ENCODE results near the gene POGLUT3. TPM values are rescaled to one million over a fixed set of nuclear protein-coding genes. Genes with fewer than 3 reads are reported as not detected.
A peak's percentile ranks its signal among the peaks of the same experiment; 100 is the strongest.

Gene POGLUT3
- 36.4 TPM for polyA plus RNA-seq (2013, experiment 1 of 2; ENCODE audit: insufficient read length)
- polyA plus RNA-seq (2013, experiment 2 of 2; ENCODE audit: insufficient read length), result 27.2 TPM

- peak; percentile 66 for DNase-seq
These were observed at the start of gene POGLUT3 for GRCh38 chr11:108498046-108498815. Gene POGLUT3 (minus strand): TSS chr11:108498384. CDS start chr11:108498366, 18 bp downstream.

GRCh38 chr11:108545909-108546501 lies 47.8 kb upstream of the POGLUT3 start:
- DNase-seq, result no peak

- DNase-seq, result no peak
These were observed 45.3 kb upstream of the POGLUT3 start for GRCh38 chr11:108543316-108543964.

DNA sequence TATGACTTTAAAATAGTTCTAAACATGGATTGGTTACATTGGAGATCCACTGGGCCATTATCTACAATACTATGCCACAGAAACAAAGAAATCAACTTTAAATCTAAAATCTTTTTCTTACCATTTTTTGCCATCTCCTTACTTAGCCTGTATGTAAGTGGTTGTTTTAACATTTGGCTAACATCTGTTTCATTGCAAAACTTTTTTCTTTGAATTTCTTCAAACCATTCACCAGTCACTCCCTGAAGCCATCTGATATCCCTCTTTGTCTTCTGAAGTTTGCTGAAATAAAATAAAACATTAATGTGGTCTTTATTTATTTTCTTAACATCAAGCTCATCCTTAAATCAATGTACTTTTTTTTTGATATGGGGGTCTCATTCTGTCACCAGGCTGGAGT lies 43.3 kb upstream of the POGLUT3 start:
- no peak for DNase-seq

- DNase-seq, result no peak
These were observed 40.3 kb upstream of the POGLUT3 start for GRCh38 chr11:108538502-108538901.

- no peak for DNase-seq
These were observed 39.8 kb upstream of the POGLUT3 start for GRCh38 chr11:108538022-108538424.

DNA sequence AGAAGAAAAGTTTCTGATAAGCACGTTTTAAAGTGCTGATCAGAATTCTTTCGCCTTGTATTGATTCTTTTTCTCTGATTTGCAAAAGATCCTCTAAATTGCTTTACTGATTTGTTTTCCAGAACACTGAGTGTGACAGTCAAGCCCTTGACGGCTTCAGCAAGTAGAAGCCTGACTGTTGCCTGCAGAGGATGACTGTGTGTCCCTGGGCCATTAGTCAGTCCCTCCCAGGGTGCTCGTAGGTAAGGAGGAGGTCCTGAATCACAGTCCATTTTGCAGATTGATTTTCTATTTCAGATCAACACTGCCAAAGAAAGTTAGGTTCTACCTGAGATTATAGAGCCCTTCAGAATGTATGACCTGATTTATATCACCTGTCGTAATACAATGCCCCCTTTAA lies 38.6 kb upstream of the POGLUT3 start:
- DNase-seq, result no peak

- DNase-seq, result no peak
These were observed 37.3 kb upstream of the POGLUT3 start for GRCh38 chr11:108535384-108535955.

- DNase-seq, result no peak
These were observed 36.2 kb upstream of the POGLUT3 start for GRCh38 chr11:108534274-108534882.

GRCh38 chr11:108530426-108530825 lies 32.2 kb upstream of the POGLUT3 start:
- no peak for DNase-seq

GRCh38 chr11:108527382-108527781 lies 29.2 kb upstream of the POGLUT3 start:
- no peak for DNase-seq

- DNase-seq, result no peak
These were observed 27.0 kb upstream of the POGLUT3 start for GRCh38 chr11:108525161-108525560.

DNA sequence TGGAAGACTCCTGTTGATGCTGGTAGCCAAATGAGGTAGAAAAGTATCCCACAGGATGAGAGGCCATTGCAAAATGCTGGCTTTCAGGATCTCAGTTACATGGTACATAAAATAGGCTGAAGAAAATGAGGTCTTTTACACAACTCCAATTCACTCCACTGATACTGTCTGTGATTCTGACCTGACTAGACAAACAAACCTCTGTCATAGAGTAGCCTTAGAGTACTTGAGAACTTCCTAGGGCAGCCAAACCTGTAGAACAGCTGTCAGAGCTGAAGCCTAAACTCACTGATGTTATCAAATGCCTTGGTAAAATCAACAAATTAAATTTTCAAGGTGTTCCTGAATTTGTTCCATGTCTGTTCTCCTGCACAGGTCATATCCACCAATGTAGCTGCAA lies 26.2 kb upstream of the POGLUT3 start:
- no peak for DNase-seq

DNA sequence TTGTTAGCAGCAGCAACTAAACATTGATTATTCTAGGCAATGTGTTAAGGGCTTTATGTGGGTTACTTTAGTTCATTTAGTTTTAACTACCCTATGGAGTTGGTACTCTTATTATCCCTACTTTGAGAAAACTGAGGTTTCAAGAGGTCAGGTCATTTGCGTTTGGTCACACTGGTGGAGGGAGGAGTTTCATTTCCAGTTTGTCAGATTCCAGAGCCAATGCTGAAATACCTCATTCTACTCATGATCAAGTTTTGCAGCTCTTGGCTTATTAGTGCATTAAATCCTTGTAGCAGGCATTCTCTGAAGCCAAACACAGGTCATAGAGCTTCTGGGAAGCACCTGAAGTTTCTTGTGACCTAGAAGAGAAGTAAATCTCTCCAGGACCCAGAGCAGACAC lies 24.1 kb upstream of the POGLUT3 start:
- no peak for DNase-seq

DNA sequence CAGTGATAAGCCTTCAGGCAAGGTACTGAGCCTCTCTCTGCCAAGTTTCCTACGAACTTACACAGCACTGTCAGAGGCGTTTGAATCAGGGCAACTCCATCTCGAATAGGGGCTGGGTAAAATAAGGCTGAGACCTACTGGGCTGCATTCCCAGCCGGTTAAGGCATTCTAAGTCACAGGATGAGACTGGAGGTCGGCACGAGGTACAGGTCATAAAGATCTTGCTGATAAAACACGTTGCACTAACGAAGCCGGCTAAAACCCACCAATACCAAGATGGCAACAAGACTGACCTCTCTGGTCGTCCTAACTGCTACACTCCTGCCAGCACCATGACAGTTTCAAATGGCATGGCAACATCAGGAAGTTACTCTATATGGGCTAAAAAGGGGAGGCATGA lies 20.4 kb upstream of the POGLUT3 start:
- no peak for DNase-seq

DNA sequence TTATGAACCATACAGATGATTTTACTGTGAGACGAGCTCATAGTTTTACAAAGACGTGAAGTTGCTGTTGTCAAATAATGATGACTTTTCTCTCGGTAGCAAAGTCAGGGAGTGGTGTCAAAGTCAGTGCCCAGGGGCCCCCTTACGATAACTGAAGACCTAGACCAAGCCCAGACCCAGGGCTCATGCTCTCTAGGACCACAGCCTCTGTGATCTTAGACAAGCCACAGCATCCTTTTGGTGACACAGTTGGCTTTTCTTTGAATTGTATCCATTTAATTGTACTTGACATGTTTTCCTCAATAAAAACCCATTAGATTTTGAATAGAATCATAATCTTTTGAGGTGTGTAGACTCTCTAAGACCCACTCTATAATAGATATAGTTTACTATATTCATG lies 17.9 kb upstream of the POGLUT3 start:
- DNase-seq, result no peak

DNA sequence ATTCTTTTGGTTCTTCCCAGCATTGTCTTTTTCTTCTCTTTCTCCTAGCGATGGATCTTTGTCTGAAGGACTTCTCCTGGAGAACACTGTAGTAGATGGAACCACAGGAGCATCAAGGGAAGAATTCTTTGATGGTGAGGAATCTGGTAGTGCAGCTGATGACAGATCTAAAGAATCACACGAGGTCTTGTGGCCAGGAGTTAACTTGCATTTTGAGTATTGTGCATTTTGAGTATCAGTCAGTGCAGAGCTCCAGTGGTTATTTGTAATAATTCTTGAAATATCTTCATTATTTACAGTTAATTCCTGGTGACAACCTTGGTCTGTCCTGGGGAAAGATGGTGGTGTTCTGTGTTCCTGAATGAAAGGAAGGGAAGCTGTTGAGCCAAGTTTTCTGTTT lies 14.5 kb upstream of the POGLUT3 start:
- DNase-seq, result peak; percentile 18

- peak; percentile 92 for DNase-seq
These were observed 13.8 kb upstream of the POGLUT3 start for GRCh38 chr11:108511851-108512474.

DNA sequence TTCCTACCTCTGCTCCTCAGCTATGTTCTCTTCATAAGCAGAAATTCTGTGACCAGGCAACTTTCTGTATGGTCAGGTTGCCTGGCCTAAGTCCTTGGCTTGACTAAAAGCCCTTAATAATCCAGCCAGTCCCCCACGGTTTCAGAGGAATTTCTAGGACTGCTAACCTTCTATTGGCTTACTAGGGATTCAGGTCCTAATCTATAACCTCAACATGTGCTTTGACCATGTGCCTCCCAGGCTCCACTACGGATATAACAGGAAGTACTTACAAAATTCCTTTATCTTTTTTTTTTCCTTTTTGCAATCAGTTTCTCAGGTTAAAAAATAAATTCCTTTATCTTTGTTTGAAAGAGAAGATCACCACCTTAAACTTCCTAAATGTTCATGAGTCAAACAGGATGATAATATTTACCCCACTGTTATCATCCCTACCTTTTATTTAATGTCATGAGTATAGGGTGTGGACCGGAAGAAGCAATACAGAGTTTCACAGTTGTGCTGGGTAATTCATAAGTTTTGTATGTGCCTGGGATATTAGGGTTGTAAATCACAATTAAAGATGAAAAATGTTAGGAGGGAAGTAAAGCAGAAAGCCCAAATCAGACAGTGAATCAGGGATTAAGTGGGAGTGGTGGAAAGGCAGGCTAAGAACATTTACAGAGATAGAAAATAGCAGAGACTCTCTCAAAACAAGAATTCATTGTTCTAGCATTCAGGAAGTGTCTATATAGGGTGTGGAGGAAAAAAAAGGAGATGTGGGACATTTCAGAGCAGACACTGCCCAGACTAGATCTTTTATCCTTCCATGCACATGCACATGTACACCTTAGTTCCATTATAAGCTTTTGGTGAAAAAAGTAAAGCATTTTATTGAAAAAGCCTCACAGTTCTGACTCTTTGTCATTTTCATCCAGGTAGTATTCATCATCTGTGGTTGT lies 10.7 kb upstream of the POGLUT3 start:
- no peak for DNase-seq

DNA sequence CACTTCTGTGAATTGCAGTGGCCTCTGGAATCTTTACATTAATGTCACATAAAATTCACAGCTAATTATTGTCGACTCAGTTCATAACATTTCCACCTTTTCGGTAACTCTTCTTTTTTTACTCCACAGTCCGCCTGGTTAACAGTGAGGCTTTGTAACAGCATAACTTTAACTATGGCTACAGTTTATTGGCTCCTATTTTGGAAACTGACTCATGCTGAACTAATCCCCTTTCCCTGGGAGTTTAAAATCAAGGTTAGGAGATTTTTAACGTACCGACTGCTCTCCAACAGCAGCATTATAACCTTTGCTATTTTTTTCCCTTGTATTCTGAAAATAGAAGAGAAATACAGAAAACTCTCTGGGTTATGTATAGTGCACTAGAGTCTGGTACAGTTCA lies 3.2 kb upstream of the POGLUT3 start:
- DNase-seq, result no peak

- DNase-seq, result no peak
These were observed 2.5 kb upstream of the POGLUT3 start for GRCh38 chr11:108500721-108501120.

Data from fibroblast of skin of back (primary cell).